Measurements from ENCODE around the gene VPS35.

VPS35 gene

GRCh38 chr16:46713634-46714033 is 24.7 kb upstream of the VPS35 start:
- H3K27me3 ChIP-seq (ENCODE audit: control insufficient read depth in 1 of 2, insufficient read depth in 2 of 2, low read length in 2 of 2), result no peaks in the 10 kb centered on the region
- peaks cover 4% of the 10 kb centered on the region in 2 donors for H3K4me1 ChIP-seq (ENCODE audit: control insufficient read depth in 1 of 2, insufficient read depth in 2 of 2, low read length in 2 of 2)
- no peaks in the 10 kb centered on the region for H3K36me3 ChIP-seq (ENCODE audit: control insufficient read depth in 1 of 2, insufficient read depth in 2 of 2, low read length in 2 of 2)
- H3K4me3 ChIP-seq (ENCODE audit: low read depth in 1 of 2, low read length in 2 of 2), result no peak overlapping the region
- no peak overlapping the region for H3K9ac ChIP-seq (ENCODE audit: low read depth in 1 of 2, low read length in 2 of 2)
- H3K9me3 ChIP-seq (ENCODE audit: control insufficient read depth in 1 of 2, low read length in 2 of 2), result no peaks in the 10 kb centered on the region
- no peak overlapping the region for H3K27ac ChIP-seq (ENCODE audit: low read depth, low read length)

GRCh38 chr16:46712911-46713310 is 23.9 kb upstream of the VPS35 start:
- Histone ChIP-seq H3K27ac (ENCODE audit: low read depth, low read length) (no peak overlapping the region), H3K9me3 (ENCODE audit: control insufficient read depth in 1 of 2, low read length in 2 of 2) (no peaks in the 10 kb centered on the region)

GRCh38 chr16:46711106-46712058 is 22.4 kb upstream of the VPS35 start:
- Histone ChIP-seq H3K9me3 (ENCODE audit: control insufficient read depth in 1 of 2, low read length in 2 of 2) (no peaks in the 10 kb centered on the region), H3K4me1 (ENCODE audit: control insufficient read depth in 1 of 2, insufficient read depth in 2 of 2, low read length in 2 of 2) (peaks cover 4% of the 10 kb centered on the region in 2 donors), H3K27ac (ENCODE audit: low read depth, low read length) (no peak overlapping the region), H3K4me3 (ENCODE audit: low read depth in 1 of 2, low read length in 2 of 2) (no peak overlapping the region), H3K27me3 (ENCODE audit: control insufficient read depth in 1 of 2, insufficient read depth in 2 of 2, low read length in 2 of 2) (no peaks in the 10 kb centered on the region), H3K9ac (ENCODE audit: low read depth in 1 of 2, low read length in 2 of 2) (no peak overlapping the region), H3K36me3 (ENCODE audit: control insufficient read depth in 1 of 2, insufficient read depth in 2 of 2, low read length in 2 of 2) (no peaks in the 10 kb centered on the region)

More at GRCh38 chr16:46712911-46713310, 23.9 kb upstream of the VPS35 start:
- Histone ChIP-seq H3K9ac (ENCODE audit: low read depth in 1 of 2, low read length in 2 of 2) (no peak overlapping the region), H3K4me3 (ENCODE audit: low read depth in 1 of 2, low read length in 2 of 2) (no peak overlapping the region), H3K36me3 (ENCODE audit: control insufficient read depth in 1 of 2, insufficient read depth in 2 of 2, low read length in 2 of 2) (no peaks in the 10 kb centered on the region), H3K27me3 (ENCODE audit: control insufficient read depth in 1 of 2, insufficient read depth in 2 of 2, low read length in 2 of 2) (no peaks in the 10 kb centered on the region), H3K4me1 (ENCODE audit: control insufficient read depth in 1 of 2, insufficient read depth in 2 of 2, low read length in 2 of 2) (peaks cover 4% of the 10 kb centered on the region in 2 donors)

- Histone ChIP-seq H3K27ac (ENCODE audit: low read depth, low read length) (no peak overlapping the region), H3K27me3 (ENCODE audit: control insufficient read depth in 1 of 2, insufficient read depth in 2 of 2, low read length in 2 of 2) (no peaks in the 10 kb centered on the region), H3K4me3 (ENCODE audit: low read depth in 1 of 2, low read length in 2 of 2) (no peak overlapping the region), H3K9ac (ENCODE audit: low read depth in 1 of 2, low read length in 2 of 2) (no peak overlapping the region), H3K4me1 (ENCODE audit: control insufficient read depth in 1 of 2, insufficient read depth in 2 of 2, low read length in 2 of 2) (peaks cover 4% of the 10 kb centered on the region in 2 donors), H3K9me3 (ENCODE audit: control insufficient read depth in 1 of 2, low read length in 2 of 2) (no peaks in the 10 kb centered on the region), H3K36me3 (ENCODE audit: control insufficient read depth in 1 of 2, insufficient read depth in 2 of 2, low read length in 2 of 2) (no peaks in the 10 kb centered on the region)
Measured at GRCh38 chr16:46709469-46710005, 20.6 kb upstream of the VPS35 start.

GRCh38 chr16:46706642-46707041 is 17.7 kb upstream of the VPS35 start:
- Histone ChIP-seq H3K9ac (ENCODE audit: low read depth in 1 of 2, low read length in 2 of 2) (no peak overlapping the region), H3K9me3 (ENCODE audit: control insufficient read depth in 1 of 2, low read length in 2 of 2) (no peaks in the 10 kb centered on the region), H3K27ac (ENCODE audit: low read depth, low read length) (no peak overlapping the region), H3K4me1 (ENCODE audit: control insufficient read depth in 1 of 2, insufficient read depth in 2 of 2, low read length in 2 of 2) (no peaks in the 10 kb centered on the region), H3K4me3 (ENCODE audit: low read depth in 1 of 2, low read length in 2 of 2) (no peak overlapping the region), H3K36me3 (ENCODE audit: control insufficient read depth in 1 of 2, insufficient read depth in 2 of 2, low read length in 2 of 2) (no peaks in the 10 kb centered on the region), H3K27me3 (ENCODE audit: control insufficient read depth in 1 of 2, insufficient read depth in 2 of 2, low read length in 2 of 2) (no peaks in the 10 kb centered on the region)

- Histone ChIP-seq H3K27me3 (ENCODE audit: control insufficient read depth in 1 of 2, insufficient read depth in 2 of 2, low read length in 2 of 2) (no peaks in the 10 kb centered on the region), H3K27ac (ENCODE audit: low read depth, low read length) (no peak overlapping the region), H3K9ac (ENCODE audit: low read depth in 1 of 2, low read length in 2 of 2) (no peak overlapping the region), H3K4me1 (ENCODE audit: control insufficient read depth in 1 of 2, insufficient read depth in 2 of 2, low read length in 2 of 2) (no peaks in the 10 kb centered on the region), H3K4me3 (ENCODE audit: low read depth in 1 of 2, low read length in 2 of 2) (no peak overlapping the region), H3K9me3 (ENCODE audit: control insufficient read depth in 1 of 2, low read length in 2 of 2) (no peaks in the 10 kb centered on the region), H3K36me3 (ENCODE audit: control insufficient read depth in 1 of 2, insufficient read depth in 2 of 2, low read length in 2 of 2) (peaks cover 0 to 6% of the 10 kb centered on the region in 2 donors)
Measured at GRCh38 chr16:46702030-46702429, 13.1 kb upstream of the VPS35 start.

- H3K36me3 ChIP-seq (ENCODE audit: control insufficient read depth in 1 of 2, insufficient read depth in 2 of 2, low read length in 2 of 2), result peaks cover 0 to 6% of the 10 kb centered on the region in 2 donors
- no peaks in the 10 kb centered on the region for H3K27me3 ChIP-seq (ENCODE audit: control insufficient read depth in 1 of 2, insufficient read depth in 2 of 2, low read length in 2 of 2)
- H3K27ac ChIP-seq (ENCODE audit: low read depth, low read length), result no peak overlapping the region
- no peak overlapping the region for H3K4me3 ChIP-seq (ENCODE audit: low read depth in 1 of 2, low read length in 2 of 2)
- no peak overlapping the region for H3K9ac ChIP-seq (ENCODE audit: low read depth in 1 of 2, low read length in 2 of 2)
- no peaks in the 10 kb centered on the region for H3K9me3 ChIP-seq (ENCODE audit: control insufficient read depth in 1 of 2, low read length in 2 of 2)
- no peaks in the 10 kb centered on the region for H3K4me1 ChIP-seq (ENCODE audit: control insufficient read depth in 1 of 2, insufficient read depth in 2 of 2, low read length in 2 of 2)
Measured at GRCh38 chr16:46701615-46702014, 12.6 kb upstream of the VPS35 start.

- Histone ChIP-seq H3K27me3 (ENCODE audit: control insufficient read depth in 1 of 2, insufficient read depth in 2 of 2, low read length in 2 of 2) (no peaks in the 10 kb centered on the region), H3K27ac (ENCODE audit: low read depth, low read length) (no peak overlapping the region), H3K36me3 (ENCODE audit: control insufficient read depth in 1 of 2, insufficient read depth in 2 of 2, low read length in 2 of 2) (peaks cover 4 to 6% of the 10 kb centered on the region in 2 donors), H3K4me1 (ENCODE audit: control insufficient read depth in 1 of 2, insufficient read depth in 2 of 2, low read length in 2 of 2) (no peaks in the 10 kb centered on the region), H3K9me3 (ENCODE audit: control insufficient read depth in 1 of 2, low read length in 2 of 2) (no peaks in the 10 kb centered on the region), H3K4me3 (ENCODE audit: low read depth in 1 of 2, low read length in 2 of 2) (no peak overlapping the region), H3K9ac (ENCODE audit: low read depth in 1 of 2, low read length in 2 of 2) (no peak overlapping the region)
Measured at GRCh38 chr16:46700048-46700447, 11.1 kb upstream of the VPS35 start.

GRCh38 chr16:46696957-46697356 is 8.0 kb upstream of the VPS35 start:
- no peaks in the 10 kb centered on the region for H3K9me3 ChIP-seq (ENCODE audit: control insufficient read depth in 1 of 2, low read length in 2 of 2)
- peaks cover 4 to 6% of the 10 kb centered on the region in 2 donors for H3K36me3 ChIP-seq (ENCODE audit: control insufficient read depth in 1 of 2, insufficient read depth in 2 of 2, low read length in 2 of 2)
- no peaks in the 10 kb centered on the region for H3K27me3 ChIP-seq (ENCODE audit: control insufficient read depth in 1 of 2, insufficient read depth in 2 of 2, low read length in 2 of 2)
- no peak overlapping the region for H3K27ac ChIP-seq (ENCODE audit: low read depth, low read length)
- H3K4me1 ChIP-seq (ENCODE audit: control insufficient read depth in 1 of 2, insufficient read depth in 2 of 2, low read length in 2 of 2), result peaks cover 0 to under 1% of the 10 kb centered on the region in 2 donors
- H3K4me3 ChIP-seq (ENCODE audit: low read depth in 1 of 2, low read length in 2 of 2), result no peak overlapping the region
- H3K9ac ChIP-seq (ENCODE audit: low read depth in 1 of 2, low read length in 2 of 2), result no peak overlapping the region

- no peak overlapping the region for H3K27ac ChIP-seq (ENCODE audit: low read depth, low read length)
- no peak overlapping the region for H3K4me3 ChIP-seq (ENCODE audit: low read depth in 1 of 2, low read length in 2 of 2)
- peaks cover 4 to 6% of the 10 kb centered on the region in 2 donors for H3K36me3 ChIP-seq (ENCODE audit: control insufficient read depth in 1 of 2, insufficient read depth in 2 of 2, low read length in 2 of 2)
- H3K27me3 ChIP-seq (ENCODE audit: control insufficient read depth in 1 of 2, insufficient read depth in 2 of 2, low read length in 2 of 2), result no peaks in the 10 kb centered on the region
- H3K9me3 ChIP-seq (ENCODE audit: control insufficient read depth in 1 of 2, low read length in 2 of 2), result no peaks in the 10 kb centered on the region
- H3K9ac ChIP-seq (ENCODE audit: low read depth in 1 of 2, low read length in 2 of 2), result no peak overlapping the region
- peaks cover 10 to 11% of the 10 kb centered on the region in 2 donors for H3K4me1 ChIP-seq (ENCODE audit: control insufficient read depth in 1 of 2, insufficient read depth in 2 of 2, low read length in 2 of 2)
Measured at GRCh38 chr16:46695937-46696336, 7.0 kb upstream of the VPS35 start.

Measured in duodenal mucosa (tissue), 2 donors.